Kidney tubule cell (primary cell): ENCODE results near the gene EYS.

ENCODE experiments used
- DNase-seq: peaks from one replicate; pipeline ENCODE4 v3.0.0-alpha.2; 2018; ENCODE audit warnings: low spot score

The EYS gene

GRCh38 chr6:64590965-64591675 is 1115.9 kb downstream of the EYS start:
- no peak for DNase-seq

DNA sequence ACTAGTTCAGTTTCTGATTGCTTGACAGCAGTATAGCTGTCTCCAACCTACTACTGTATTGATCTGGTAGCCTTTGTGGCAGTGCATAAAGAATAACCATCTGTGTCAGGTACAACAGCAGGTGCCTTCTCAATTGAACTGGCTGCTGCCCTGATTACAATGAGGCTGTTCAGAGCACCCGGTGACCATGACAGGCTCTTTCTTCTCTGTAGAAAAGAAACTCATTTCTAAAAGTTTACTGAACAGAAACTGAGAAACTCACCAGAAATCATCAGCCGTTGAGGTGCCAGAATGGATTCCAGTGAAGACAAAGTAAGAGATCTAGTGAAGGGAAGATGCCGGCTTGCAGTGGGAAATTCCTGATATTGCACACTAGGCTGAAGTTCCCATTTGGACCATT is 1117.1 kb downstream of the EYS start:
- no peak for DNase-seq

GRCh38 chr6:64580346-64580745 is 1126.7 kb downstream of the EYS start:
- peak; percentile 63 for DNase-seq

DNA sequence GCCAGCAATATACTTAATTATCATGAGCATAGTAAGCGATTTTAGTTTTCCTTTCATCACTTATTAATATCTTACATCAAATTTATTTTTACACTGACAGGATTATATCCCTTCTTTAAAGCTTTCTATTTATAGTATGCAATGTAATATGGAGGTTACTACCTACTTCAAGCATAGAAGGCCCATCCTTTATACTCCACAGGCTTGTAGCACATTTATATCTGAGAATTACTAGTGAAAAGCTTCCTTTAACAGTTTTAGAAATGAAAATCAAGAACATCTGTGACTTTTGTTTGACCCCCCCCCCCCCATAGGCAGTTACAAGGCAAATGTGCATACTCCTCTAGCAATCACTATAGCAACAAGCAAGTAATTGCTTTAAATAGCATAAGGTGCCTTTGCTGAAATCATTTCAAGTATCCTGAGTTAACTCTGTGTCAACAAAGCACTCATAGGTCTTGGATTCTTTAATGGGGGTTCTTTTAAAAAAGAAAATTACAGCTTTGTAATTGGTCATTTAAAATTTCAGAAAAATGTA is 1153.7 kb downstream of the EYS start:
- DNase-seq, result no peak

DNA sequence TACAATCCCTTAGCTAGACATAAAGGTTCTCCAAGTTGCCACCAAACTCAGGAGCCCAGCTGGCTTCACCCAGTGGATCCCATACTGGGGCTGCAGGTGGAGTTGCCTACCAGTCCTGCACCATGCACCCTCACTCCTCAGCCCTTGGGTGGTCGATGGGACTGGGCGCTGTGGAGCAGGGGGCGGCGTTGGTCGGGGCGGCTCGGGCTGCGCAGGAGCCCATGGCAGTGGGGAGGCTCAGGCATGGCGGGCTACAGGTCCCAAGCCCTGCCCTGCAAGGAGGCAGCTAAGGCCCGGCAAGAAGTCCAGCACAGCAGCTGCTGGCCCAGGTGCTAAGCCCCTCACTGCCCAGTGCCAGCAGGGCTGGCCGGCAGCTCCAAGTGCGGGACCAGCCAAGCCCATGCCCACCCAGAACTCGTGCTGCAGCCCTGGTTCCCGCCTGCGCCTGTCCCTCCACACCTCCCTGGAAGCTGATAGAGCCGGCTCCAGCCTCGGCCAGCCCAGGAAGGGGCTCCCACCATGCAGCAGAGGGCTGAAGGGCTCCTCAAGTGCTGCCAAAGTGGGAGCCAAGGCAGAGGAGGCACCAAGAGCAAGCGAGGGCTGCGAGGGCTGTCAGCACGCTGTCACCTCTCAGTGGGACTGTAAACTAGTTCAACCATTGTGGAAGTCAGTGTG is 1159.3 kb downstream of the EYS start:
- no peak for DNase-seq

- no peak for DNase-seq
Measured at GRCh38 chr6:64539917-64540316, 1167.1 kb downstream of the EYS start.

- DNase-seq, result no peak
Measured at GRCh38 chr6:64538722-64539121, 1168.3 kb downstream of the EYS start.

DNA sequence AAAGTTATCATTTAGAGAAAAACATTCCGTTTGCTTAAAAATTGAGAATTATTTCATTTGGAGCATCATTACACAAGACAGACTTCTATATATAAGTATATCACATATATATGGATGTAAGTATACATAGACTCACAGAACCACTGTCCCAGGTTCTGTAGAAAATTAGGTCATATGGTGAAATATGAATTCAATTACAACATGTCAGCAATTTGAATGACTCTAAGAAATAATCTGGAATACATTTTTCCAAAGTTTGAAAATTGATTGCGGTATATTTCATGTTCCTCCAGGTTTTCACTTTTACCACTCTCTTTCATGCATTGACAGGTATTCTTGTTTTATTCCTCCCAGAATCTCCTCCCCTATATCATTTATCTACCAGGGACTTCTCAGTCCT is 1179.1 kb downstream of the EYS start:
- no peak for DNase-seq

DNA sequence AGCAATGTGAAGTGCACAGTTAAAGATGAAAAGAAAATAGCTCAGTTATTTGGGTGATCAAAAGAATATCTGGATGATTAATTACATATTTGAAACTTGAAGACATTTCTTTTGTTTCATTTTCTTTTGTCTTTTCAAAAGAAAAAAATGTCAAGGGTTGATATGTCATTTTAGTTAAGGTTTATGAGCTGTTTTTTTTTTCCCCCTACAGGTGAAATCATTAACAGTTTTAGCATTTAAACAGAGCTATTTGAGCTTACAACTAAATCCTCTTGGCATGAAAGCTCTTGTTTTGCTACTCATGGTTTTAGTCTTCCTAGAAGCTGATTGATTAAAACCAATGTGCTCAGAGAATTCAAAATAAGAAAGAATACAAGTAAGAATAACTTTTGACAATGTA is 1184.2 kb downstream of the EYS start:
- DNase-seq, result no peak

- DNase-seq, result peak; percentile 84
Measured at GRCh38 chr6:64520050-64520449, 1187.0 kb downstream of the EYS start.

DNA sequence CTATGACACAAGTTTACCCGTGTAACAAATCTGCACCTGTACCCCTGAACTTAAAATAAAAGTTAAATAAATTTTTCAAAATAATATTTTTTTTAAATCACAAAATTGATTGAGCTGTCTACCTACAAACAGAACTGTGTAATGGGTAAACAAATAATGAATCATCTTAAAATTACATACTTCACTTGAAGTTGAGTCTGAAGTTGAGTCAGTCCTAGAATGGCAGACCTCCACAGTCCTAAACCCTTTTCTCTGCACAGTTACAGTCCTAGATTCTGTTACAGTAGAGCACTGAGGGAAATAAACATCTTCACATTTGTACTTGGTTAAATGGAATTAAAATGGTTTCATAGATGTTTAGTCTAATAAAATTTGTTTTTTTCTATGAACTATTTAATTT is 1190.6 kb downstream of the EYS start:
- no peak for DNase-seq

- no peak for DNase-seq
Measured at GRCh38 chr6:64507661-64508060, 1199.4 kb downstream of the EYS start.

- peak; percentile 10 for DNase-seq
Measured at GRCh38 chr6:64505312-64505711, 1201.7 kb downstream of the EYS start.

DNA sequence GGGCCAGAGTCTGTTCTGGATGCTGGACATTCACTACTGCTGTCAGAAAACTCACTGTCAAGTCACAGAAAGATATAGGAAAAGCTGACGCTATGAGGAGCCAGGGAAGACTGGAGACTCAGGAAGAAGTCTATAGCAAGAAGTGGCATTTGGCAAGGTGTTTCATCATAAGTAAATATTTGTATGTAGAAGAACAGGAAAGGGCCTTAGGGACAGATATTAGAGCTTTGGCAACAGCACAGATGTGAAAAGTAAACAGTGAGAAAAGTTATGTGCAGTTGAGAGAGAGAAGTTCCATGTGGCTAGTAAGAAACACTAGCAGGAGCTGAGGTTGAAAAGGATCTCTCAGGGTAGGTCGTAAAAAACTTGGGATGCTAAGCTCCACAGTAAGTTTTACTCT is 1202.5 kb downstream of the EYS start:
- no peak for DNase-seq

DNA sequence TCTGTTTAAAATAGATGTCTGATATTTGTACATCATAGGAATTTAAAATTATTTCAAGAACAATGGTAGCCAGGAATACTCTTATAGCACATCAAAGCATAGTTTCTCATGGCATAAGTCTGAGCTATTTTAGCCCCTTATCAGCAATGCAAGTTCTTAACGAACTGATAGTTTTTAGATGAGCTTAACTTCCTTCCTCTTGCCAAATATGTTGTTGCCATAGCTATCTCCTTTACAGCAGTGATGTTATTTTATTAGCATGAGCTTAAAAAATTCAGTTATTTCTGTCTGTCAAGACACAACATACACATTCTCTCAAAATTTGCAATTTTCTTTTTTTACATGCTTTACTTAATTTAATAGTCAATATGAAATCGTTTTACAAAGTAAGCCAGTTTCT is 1204.2 kb downstream of the EYS start:
- DNase-seq, result no peak

DNA sequence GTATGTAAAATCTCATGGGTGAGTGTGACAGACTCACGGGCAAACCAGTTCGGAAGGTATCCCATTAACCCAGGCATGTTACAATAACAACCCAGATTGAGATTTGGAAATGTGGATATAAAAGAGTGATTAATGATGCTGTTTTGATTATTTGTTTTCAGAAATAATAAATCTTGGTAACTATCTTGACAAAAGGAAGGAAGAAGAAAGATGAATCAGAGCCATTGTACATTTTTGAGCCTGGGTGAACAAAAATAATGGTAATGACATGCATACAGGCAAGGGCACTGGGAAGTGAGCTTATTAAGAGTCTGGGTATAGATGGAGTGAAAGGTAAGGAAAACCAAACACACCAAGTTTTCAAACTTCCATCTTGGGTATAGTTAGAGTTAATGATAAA is 1209.4 kb downstream of the EYS start:
- no peak for DNase-seq

DNA sequence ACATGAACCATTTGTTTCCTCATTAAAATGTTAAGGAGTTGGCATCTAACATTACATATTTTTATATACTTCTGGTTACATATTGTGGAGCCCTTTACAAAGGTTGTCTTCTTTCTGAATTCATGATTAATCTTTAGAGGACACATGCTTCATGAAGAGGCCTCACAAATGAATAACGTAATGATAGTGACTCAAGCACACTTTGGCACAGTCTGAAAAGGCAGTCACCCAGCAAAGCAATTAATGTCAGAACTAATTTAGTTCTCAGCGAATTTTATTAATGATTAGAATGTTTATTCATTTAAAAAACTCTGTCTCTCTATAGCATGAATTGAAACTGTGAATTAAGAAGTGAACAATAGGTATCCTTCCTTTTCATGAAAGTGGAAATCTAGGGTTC is 1217.3 kb downstream of the EYS start:
- peak; percentile 4 for DNase-seq

DNA sequence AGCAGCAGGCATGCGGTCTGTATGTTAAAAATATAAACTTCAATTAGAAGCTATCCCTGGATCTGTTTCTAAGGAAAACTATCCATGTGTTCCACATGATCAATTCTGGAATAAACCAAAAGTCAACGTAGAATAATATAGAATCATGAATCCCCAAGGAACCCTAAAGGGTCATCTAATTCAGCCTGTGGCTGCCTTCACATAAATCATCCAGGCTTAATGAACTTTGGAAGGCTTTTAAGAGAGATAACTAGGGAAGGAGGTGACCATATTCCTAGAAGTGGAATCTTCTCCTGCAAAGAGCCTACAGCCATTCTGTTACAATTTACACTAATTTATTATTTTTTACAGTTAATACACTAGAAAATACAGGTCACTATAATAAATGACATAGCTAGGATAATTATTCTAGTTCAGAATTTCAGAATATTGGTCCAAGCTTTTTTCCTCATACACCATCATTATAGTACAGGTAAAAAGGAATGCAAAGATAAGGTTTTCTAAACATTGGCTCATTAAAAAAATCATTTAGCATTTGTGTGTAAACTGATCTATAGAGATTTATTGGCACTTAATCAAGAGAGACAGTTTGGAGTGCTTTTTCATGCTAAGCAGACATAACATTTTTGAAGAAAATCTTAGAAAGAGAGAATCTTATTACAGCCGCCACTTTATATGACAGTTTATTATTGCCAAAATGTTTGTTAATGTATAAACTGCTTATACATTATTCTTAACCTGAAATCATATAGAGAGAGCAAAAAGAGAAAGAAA is 1220.3 kb downstream of the EYS start:
- DNase-seq, result no peak

GRCh38 chr6:64483956-64484499 is 1223.0 kb downstream of the EYS start:
- no peak for DNase-seq

- no peak for DNase-seq
Measured at GRCh38 chr6:64482631-64483030, 1224.4 kb downstream of the EYS start.

- DNase-seq, result no peak
Measured at GRCh38 chr6:64479134-64479533, 1227.9 kb downstream of the EYS start.

- peak; percentile 3 for DNase-seq
Measured at GRCh38 chr6:64477391-64477790, 1229.6 kb downstream of the EYS start.

DNA sequence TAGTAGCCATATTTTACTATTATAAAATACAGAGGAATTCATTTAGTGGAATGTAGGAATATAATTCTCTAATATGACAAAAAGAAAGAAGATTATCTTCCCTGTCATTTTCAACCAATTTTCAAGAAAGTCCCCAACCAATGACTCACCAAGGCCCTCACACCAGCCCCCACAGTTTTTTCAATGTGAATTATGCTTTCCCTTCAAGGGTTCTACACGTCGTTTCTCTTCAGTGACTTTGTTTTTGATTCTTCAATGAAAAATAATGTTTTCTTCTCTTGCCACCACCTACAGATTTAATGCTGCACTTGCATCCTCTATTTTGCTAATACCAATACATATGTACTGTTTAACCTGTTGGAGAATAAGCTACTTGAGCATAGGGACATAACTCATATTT is 1230.1 kb downstream of the EYS start:
- DNase-seq, result no peak
